ENCODE results near the gene DDX19B.
A peak's percentile ranks its signal among the peaks of the same experiment; 100 is the strongest.
"Not testable (repeated sequence)": the region's sequence is repeated elsewhere in the genome, so short reads cannot be mapped to it uniquely, and the experiment has no call there.

DDX19B gene

DNA sequence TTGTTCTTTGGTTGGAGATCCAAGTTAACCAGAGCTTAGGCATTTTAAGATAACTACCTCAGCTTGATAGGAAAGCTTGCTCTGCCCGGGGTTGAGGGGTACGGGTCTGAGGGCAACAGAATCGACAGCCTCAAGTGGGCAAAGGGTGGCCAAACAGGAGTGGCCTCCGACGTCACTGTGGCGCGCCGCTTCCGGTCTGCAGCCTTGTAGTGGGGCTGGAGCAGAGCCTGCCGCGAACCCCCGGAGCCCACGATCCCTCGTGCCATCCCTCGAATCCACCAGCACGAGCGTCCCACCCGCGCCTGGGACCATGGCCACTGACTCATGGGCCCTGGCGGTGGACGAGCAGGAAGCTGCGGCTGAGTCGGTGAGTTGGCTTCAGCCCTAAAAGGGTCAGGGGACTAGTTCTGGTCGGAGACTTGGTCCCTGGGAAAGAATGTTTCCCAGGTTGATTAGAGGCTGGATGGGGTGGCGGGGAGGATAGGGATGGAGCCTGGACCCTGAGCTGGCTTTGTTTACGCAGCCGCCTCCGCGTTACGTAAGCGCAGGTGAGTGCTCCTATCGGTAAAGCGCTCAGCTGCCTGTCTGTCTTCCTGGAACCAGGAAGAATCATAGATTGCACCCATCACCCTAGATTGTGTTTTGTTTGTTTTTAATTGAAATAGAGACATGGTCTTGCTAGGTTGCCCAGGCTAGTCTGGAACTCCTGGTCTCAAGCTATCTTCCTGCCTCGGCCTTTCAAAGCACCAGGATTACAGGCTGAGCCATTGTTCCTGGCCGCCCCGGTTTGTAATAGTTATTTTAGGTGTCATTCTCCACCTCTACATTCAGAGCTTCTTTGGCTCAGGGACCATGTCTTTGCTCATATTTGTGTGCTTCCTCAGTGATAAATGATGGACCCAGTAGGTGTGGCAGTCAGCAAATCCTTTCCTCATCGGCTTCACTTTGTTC is at the start of gene DDX19B:
DDX19B (plus strand) TSS at position 199 of the 951 bp plus-strand sequence; CDS start at position 311, 112 bp downstream.
- DNase-seq: peak; percentile 37 to 72

- not testable (repeated sequence) for DNase-seq
Observed at GRCh38 chr16:70249697-70250096, 49.3 kb upstream of the DDX19B start.

DNA sequence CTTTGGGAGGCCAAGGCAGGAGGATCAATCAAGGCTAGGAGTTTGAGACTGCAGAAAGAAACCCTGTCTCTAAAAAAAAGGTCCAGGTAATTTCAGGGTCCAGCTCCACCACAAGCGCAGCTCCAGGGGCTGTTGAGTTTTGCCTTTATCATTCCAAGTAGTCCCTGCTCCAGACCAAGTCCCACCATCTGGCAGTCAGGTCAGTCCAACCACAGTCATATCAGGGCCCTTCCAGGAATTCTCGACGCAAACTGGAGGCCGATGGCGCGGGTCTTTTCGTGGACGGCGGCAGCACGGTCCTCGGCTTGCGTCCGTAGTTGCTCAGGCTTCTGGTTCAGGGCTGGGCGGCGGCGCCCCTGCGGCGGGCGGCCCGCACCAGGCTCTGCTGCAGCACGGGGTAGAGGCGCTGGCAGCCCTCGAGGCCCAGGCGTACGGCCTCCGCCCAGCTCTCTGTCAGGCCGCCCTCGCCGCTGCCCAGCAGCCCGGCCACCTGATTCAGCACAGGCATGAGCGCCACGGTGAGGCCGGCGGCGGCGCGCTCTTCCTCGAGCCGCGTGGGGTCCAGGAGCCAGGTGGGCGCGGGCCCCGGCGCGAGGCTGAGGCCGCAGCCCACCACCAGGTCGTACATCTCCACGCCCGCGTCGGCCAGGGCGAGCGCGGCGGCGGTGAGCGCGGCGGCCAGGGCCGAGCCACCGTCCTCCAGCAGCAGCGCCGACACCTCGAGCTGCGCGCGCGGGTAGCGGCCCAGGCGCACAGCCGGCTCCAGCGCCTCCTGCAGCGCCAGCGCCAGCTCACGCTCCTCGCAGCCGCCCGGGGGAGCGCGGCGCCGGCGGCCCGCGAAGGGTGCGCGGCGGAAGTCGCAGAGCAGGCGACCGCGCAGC is 48.0 kb upstream of the DDX19B start:
- DNase-seq: peak in 1 of 2 donors; percentile 14

GRCh38 chr16:70251629-70252354 is 47.2 kb upstream of the DDX19B start, which contains the start of gene EXOSC6:
EXOSC6 (minus strand) TSS chr16:70251940; CDS start chr16:70251900, 40 bp downstream.
- DNase-seq: peak; percentile 89

GRCh38 chr16:70252355-70252988 is 46.5 kb upstream of the DDX19B start:
- no peak for DNase-seq

- no peak for DNase-seq
Observed at GRCh38 chr16:70253291-70254106, 45.5 kb upstream of the DDX19B start.

DNA sequence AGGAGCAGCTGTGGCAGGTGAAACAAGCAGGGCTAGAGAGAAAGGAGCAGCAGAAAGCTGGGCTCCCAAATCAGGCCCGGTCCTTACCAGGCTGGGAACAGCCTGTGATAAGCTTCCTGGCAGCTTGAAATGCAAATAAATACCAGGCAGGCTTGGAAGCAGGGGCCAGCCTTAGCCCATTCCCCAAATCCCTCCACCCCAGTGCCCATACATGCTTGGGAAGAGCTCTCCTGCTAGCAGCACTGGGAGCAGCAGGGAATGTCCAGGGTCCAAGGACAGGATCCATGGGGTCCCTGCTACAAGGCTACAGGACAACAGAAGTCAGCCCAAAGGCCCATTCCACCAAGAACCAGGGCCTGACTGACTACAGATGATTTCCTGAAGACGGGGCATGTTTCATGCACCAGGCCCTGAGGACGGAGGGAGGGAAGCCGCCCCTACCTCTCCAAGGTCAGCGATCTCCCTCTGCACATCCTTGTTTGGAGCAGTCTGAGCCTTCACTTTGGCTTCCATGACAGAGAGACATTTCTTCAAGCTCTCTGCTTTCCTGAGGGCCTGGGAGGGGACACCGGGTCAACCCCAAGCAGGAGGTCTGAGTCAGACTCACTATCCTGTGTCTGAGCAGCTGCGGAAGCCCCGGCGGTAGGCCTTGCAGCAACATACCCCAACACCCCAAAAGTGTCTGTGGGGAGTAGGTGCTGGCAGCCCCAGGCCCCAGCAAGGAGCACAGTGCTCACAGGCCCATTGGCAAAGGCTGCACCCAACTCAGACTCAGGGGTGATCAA is 44.6 kb upstream of the DDX19B start:
- DNase-seq: no peak

GRCh38 chr16:70254965-70255286 is 44.1 kb upstream of the DDX19B start:
- DNase-seq: no peak

- no peak for DNase-seq
Observed at GRCh38 chr16:70255574-70255973, 43.4 kb upstream of the DDX19B start.

- no peak for DNase-seq
Observed at GRCh38 chr16:70257391-70257790, 41.6 kb upstream of the DDX19B start.

- DNase-seq: no peak
Observed at GRCh38 chr16:70258065-70258464, 40.9 kb upstream of the DDX19B start.

DNA sequence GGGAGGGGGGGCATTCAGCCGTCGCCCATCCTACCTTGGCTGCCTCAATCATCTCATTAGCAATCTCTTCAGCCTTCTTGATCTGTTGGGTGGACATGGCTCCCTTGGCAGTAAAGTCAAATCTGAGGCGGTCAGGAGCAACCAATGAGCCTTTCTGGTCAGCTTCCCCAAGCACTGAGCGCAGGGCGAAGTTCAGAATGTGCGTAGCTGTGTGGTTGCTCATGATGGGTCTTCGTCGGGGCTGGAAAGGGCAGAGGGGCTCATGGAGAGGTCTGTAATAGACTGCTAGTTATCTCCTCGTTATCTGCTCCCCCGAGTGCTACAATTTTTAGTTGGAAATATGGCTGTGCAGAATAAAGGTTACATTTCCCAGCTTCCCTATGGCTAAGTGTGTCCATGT is 40.0 kb upstream of the DDX19B start:
- no peak for DNase-seq

DNA sequence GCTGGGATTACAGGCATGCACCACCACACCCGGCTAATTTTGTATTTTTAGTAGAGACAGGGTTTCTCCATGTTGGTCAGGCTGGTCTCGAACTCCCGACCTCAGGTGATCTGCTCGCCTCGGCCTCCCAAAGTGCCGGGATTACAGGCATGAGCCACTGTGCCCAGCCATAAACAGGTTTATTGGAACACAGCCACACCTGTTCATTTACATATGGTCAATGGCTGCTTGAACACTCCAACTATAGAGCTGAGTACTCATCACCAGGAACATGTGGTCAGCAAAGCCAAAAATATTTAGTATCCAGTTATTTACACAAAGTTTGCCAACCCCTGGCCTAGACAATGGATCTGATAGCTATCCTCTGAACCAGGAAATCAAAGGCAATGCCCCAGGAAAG is 39.1 kb upstream of the DDX19B start:
- not testable (repeated sequence) for DNase-seq

DNA sequence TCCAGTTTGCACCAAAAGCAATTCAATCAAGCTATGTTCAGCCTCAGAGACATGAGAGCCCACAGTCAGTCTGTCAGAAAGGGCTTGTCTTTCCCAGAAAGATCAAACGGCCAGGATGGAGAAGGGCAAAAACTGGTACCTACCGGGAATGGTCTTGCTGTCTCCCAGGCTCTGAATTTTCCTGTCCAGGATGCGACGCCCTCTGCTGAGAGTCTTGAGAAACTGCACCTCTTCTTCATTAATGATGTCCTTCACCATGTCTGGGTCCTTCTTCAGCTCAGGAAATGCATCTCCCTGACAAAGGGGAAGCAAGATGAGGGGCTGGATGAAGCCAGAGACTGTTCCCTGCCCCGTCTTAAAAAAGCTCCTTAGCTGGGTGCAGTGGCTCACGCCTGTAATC is 31.5 kb upstream of the DDX19B start:
- DNase-seq: no peak

- DNase-seq: not testable (repeated sequence)
Observed at GRCh38 chr16:70267922-70268321, 31.1 kb upstream of the DDX19B start.

GRCh38 chr16:70269471-70269870 is 29.5 kb upstream of the DDX19B start:
- DNase-seq: no peak

DNA sequence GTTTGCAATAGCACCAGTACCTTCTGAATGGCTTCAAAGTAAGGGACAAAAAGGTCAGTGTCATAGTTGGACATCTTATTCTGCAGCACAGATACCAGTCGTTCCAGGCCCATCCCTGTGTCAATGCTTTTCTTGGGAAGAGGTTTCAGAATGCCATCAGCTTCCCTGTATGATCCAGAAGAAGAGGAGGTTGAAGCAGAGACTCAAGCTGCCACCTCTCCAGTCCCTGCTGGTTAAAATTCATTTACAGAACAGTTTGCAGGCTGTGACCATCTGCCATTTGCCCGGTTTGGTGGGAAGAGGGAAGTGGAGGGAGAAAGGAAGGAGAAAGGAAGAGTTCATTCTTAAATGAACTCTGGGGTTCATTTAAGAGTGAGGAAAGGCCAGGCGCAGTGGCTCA is 28.8 kb upstream of the DDX19B start:
- DNase-seq: no peak

DNA sequence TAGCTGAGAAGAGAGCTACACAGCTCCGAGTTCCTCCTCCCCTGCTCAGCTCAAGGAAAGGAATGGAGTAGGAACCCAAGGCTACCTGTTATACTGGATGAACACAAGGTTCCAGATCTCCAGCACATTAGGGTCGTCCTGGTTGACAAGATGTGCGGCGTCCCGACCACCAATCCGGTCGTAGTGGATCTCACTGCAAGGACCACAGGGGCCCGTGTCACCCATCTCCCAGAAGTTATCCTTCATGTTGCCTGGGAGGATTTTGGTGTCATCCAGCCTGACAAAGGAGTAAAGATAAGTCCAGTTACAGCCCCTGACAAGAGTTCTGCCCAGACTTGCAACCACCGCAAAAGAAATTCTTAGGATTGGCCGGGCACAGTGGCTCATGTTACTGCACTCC is 27.3 kb upstream of the DDX19B start:
- no peak for DNase-seq

DNA sequence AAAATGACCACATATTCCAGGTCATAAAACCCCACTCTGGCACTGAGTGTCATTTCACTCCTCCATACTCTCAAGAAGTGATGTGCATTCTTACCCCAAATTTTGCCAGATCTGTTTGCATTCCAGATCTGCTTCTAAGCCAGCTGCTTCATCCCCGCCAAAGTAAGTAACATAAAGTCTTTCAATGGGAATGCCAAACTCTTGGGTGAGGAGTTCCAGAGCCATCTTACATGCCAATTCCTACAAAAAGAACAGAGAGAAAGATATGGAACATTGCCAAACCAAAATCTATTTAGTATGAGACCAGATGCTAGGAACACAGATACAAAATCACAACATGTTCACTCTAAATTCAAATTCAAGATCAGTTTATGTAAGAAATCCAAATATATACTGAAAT is 22.6 kb upstream of the DDX19B start:
- no peak for DNase-seq

DNA sequence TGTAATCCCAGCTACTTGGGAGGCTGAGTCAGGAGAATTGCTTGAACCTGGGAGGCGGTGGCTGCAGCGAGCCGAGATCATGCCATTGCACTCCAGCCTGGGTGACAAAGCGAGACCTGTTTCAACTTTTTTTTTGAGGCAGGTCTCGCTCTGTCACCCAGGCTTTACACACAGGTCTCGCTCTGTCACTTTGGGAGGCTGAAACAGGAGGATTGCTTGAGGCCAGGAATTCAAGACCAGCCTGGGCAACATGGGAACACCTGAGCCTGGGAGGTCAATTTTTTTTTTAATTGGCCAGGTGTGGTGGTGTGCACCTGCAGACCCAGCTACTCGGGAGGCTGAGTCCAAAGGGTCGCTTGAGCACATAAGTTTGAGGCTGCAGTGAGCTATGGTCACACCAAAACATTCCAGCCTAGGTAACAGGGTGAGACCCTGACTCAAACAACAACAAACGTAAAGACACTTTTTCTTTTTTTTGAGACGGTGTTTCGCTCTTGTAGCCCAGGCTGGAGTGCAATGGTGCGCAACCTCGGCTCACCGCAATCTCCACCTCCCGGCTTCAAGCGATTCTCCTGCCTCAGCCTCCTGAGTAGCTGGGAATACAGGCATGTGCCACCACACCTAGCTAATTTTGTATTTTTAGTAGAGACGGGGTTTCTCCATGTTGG is 11.5 kb upstream of the DDX19B start:
- not testable (repeated sequence) for DNase-seq

Measured in hippocampal formation (tissue), 2 donors.